Measurements from ENCODE around the gene ZNF804A.

Gene ZNF804A

GRCh38 chr2:184721881-184722280, 123.6 kb downstream of the ZNF804A start:
- H3K27ac ChIP-seq, result no peak overlapping the region
- TF ChIP-seq CTCF (conservative IDR thresholded peaks at IDR 0.05), result no peak

- no peak for TF ChIP-seq CTCF (conservative IDR thresholded peaks at IDR 0.05)
- H3K27ac ChIP-seq, result no peak overlapping the region
Observed at GRCh38 chr2:184727813-184728212, 129.5 kb downstream of the ZNF804A start.

- H3K27ac ChIP-seq, result no peak overlapping the region
- no peak for TF ChIP-seq CTCF (conservative IDR thresholded peaks at IDR 0.05)
Observed at GRCh38 chr2:184728411-184728810, 130.1 kb downstream of the ZNF804A start.

- TF ChIP-seq CTCF (conservative IDR thresholded peaks at IDR 0.05), result no peak
- no peak overlapping the region for H3K27ac ChIP-seq
Observed at GRCh38 chr2:184729581-184729980, 131.3 kb downstream of the ZNF804A start.

- no peak for TF ChIP-seq CTCF (conservative IDR thresholded peaks at IDR 0.05)
- no peak overlapping the region for H3K27ac ChIP-seq
Observed at GRCh38 chr2:184730288-184730687, 132.0 kb downstream of the ZNF804A start.

GRCh38 chr2:184734338-184734737, 136.0 kb downstream of the ZNF804A start:
- no peak for TF ChIP-seq CTCF (conservative IDR thresholded peaks at IDR 0.05)
- no peak overlapping the region for H3K27ac ChIP-seq

- TF ChIP-seq CTCF (conservative IDR thresholded peaks at IDR 0.05), result no peak
- H3K27ac ChIP-seq, result no peak overlapping the region
Observed at GRCh38 chr2:184735611-184736010, 137.3 kb downstream of the ZNF804A start.

- TF ChIP-seq CTCF (conservative IDR thresholded peaks at IDR 0.05), result no peak
- H3K27ac ChIP-seq, result no peak overlapping the region
Observed at GRCh38 chr2:184743096-184743495, 144.8 kb downstream of the ZNF804A start.
